Gastroesophageal sphincter (tissue), 3 donors: Measurements from ENCODE around the gene SLC35F1.
"Not testable (repeated sequence)": the region's sequence is repeated elsewhere in the genome, so short reads cannot be mapped to it uniquely, and the experiment has no call there.

Experiments used
- EP300 ChIP-seq: sonication (generic); formaldehyde crosslinking; IDR thresholded peaks from one replicate; pipeline ENCODE4 v1.6.1; 2017; ENCODE audit warnings: antibody characterized with exemption, mild to moderate bottlenecking
- POLR2A ChIP-seq, 2 donors: fragments of 450-650 bp; IDR thresholded peaks; one replicate each; pipeline ENCODE4 v1.6.1; 2017; ENCODE audit warnings: antibody characterized with exemption in 2 of 2, mild to moderate bottlenecking in 2 of 2, moderate library complexity in 1 of 2
- POLR2AphosphoS5 ChIP-seq: sonication (generic); formaldehyde crosslinking; IDR thresholded peaks from one replicate; pipeline ENCODE4 v1.6.1; 2017; ENCODE audit warnings: antibody characterized with exemption
- TF ChIP-seq, protein P1 (sequence below), 4 experiments: fragments of 200-600 bp in 2 of 4; fragments of 450-650 bp in 2 of 4; sonication (generic) in 1 of 4; IDR thresholded peaks; one replicate each; pipeline ENCODE4 v1.5.1; 2017 to 2019; ENCODE audit warnings: antibody characterized with exemption in 4 of 4, mild to moderate bottlenecking in 2 of 4, moderate library complexity in 2 of 4

DNA sequence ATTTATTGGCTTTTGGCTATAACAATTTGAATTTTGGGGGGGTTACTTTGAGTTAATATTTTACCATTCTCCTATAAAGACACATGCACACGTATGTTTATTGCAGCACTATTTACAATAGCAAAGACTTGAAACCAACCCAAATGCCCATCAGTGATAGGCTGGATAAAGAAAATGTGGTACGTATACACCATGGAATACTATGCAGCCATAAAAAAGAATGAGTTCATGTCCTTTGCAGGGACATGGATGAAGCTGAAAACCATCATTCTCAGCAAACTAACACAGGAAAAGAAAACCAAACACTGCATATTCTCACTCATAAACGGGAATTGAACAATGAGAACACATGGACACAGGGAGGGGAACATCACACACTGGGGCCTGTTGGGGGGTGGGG lies 130.4 kb downstream of the SLC35F1 start:
- TF ChIP-seq POLR2A (IDR thresholded peaks at IDR 0.05); POLR2AphosphoS5; EP300: not testable (repeated sequence)
- TF ChIP-seq, protein P1, sequence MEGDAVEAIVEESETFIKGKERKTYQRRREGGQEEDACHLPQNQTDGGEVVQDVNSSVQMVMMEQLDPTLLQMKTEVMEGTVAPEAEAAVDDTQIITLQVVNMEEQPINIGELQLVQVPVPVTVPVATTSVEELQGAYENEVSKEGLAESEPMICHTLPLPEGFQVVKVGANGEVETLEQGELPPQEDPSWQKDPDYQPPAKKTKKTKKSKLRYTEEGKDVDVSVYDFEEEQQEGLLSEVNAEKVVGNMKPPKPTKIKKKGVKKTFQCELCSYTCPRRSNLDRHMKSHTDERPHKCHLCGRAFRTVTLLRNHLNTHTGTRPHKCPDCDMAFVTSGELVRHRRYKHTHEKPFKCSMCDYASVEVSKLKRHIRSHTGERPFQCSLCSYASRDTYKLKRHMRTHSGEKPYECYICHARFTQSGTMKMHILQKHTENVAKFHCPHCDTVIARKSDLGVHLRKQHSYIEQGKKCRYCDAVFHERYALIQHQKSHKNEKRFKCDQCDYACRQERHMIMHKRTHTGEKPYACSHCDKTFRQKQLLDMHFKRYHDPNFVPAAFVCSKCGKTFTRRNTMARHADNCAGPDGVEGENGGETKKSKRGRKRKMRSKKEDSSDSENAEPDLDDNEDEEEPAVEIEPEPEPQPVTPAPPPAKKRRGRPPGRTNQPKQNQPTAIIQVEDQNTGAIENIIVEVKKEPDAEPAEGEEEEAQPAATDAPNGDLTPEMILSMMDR (IDR thresholded peaks at IDR 0.05), result not testable (repeated sequence)
